HG03457 (cell line): ENCODE results near the gene STAT3.

Experiments used
- ATAC-seq: cut with Tn5 transposase; IDR thresholded peaks from one replicate; pipeline ENCODE4 v1.9.1; 2021; ENCODE audit warnings: moderate number of reproducible peaks; ENCODE audit not compliant: unreplicated experiment

Gene STAT3

DNA sequence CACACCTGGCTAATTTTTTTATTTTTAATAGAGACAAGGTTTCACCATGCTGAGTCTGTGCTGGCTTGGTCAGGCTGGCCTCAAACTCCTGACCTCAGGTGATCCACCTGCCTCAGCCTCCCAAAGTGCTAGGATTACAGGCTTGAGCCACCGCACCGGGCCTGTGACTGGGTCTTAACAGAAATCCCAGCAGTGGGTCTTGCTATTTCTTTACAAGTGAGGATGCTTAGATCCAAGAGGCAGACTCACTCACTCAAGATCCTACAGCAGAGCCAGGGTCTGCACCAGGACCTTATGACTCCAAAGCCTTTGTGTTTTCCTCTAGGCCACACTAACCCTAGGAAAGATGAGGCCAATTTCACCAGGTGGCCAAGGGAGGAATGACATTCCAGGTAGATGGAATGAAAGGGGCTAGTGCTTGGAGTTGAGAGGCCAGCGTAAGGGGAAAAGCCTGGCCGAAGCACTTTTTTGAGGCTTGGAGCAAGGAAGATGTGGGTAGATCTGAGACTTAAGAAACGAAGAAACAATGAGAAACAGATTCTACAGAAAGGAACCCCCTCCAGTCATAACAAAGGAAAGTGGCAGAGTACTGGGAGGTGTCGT lies 105.7 kb downstream of the STAT3 start:
- no peak for ATAC-seq

DNA sequence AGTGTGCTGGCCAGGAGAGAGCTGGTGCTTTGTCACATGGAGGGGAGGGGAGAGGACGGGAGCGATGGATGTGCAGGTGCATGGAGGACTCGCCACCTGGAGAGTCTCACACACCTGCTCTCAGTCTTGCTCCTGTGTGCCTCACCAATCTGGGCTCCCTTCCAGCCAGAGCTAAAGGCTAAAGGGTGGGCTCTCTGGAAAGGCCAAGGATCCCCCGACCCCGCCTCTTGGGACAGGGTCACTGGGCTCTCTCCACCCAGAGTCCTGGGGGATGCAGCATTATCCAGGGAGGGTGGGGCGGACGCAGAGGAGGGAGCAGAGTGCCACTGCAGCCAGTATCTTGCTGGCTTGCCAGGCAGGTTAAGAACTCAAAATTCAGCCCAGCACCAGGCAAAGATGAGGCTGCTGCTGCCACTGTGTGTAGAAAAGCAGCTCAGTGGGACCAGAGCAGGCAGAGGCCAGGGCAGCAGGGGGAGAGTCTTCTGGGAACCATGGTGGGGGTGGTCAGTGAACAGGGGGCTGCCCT lies 106.6 kb downstream of the STAT3 start:
- ATAC-seq: no peak

DNA sequence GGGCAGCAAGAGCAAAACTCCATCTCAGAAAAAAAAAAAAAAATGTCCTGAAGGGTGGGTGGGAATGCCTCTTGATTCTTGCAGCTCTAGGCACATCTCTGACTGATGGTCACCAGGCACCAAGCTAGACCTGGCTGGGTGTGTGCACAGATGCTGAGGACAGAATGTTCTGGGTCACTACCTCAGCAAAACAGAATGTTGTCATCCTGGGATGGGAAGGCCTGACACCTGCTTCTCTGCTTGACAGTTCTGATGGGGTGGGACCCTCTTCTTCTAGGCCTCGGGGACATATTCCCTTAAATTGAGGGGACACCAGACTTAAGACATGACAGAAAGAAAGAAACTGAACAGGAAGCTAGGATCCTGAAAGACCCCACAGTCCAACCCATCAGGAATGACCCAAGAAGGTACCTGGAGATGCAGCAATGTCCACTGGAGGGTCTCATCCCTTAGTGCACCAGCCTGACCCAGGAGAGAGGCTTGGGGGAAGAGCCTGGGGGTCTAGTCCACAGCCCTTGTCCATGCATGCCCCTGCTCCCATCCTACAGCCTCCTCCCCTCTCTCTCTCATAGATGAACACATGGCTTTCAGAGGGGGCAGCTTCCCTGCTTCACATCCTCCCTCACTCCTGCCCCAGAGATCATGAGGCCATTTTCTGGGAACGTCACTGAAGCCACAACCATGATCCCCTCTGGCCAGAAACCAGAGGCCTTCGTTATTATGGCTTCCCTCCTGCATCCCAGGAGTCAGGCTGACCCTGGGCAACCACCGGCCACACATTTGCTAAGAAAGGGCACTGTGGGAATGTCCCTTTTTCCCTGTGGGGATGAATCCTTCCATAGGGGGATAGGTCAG lies 108.2 kb downstream of the STAT3 start:
- no peak for ATAC-seq

DNA sequence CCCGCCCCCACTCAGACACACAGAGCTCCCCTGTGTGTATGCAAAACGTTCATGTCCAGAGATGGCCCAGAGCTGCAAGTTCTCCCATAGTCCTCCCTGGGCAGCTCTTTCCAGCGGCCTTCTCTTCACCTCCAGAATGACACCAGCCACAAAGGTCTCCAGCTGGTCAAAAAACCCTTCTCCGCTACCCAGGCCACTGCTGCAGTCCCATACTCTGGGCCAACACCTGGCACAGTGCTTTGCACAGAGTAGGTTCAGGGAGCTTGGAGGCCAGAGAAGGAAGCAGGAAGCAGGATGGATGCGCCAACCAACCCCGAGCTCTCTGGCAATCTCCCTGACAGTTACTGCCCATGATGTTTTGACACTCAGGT lies 110.9 kb downstream of the STAT3 start:
- no peak for ATAC-seq

DNA sequence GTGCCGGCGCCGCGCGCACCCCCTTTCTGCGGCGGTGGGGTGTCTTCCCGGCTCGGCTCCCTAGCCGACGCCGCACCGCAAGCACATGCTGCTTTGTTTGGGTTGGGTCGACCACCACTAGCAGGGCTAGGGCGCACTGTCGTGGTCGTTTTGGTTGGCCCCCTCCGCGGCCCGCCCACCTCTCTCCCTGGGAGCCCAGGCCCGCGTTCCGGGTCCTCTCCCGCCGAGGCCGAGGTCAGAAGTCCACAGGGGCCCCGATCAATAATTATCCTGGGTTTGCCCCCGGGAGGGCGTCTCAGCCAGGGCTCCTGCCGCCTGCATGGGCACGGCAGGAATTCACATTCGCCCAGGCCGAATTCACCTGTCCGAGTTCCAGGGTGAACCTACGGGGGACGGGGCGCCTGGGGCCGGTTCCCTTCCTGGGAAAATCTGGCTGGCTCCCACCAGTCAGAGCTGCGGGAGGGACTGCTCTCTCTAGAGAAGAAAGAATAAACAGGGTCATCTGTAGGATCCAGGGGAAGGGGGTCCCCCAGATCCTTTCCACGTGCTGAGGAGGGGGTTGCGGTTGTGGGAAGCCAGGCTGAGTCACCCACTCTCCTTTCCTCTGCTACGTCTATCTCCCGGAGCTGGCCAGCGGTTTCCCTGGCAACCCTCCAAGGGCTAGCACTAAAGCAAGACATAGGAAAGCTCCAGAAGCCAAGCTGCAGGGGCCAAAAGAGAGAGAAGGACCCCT lies 111.5 kb downstream of the STAT3 start:
- no peak for ATAC-seq

DNA sequence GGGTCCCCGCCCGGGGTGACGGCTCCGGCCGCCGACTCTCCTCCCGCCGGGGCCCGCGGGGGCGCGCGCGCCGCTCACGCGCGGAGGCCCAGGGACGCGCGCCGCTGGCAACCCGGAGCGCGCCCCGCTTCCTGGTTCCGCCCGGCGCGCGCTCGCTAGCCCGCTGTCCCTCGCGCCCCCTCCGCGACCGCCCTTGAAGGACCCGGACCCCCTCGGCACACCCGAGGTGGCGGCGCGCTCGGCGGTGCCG lies 112.0 kb downstream of the STAT3 start, which contains the start of gene STAT5B:
STAT5B (minus strand) TSS at position 33 of the 250 bp plus-strand sequence. CDS start 44,264 bp downstream, outside the sequence.
- no peak for ATAC-seq

DNA sequence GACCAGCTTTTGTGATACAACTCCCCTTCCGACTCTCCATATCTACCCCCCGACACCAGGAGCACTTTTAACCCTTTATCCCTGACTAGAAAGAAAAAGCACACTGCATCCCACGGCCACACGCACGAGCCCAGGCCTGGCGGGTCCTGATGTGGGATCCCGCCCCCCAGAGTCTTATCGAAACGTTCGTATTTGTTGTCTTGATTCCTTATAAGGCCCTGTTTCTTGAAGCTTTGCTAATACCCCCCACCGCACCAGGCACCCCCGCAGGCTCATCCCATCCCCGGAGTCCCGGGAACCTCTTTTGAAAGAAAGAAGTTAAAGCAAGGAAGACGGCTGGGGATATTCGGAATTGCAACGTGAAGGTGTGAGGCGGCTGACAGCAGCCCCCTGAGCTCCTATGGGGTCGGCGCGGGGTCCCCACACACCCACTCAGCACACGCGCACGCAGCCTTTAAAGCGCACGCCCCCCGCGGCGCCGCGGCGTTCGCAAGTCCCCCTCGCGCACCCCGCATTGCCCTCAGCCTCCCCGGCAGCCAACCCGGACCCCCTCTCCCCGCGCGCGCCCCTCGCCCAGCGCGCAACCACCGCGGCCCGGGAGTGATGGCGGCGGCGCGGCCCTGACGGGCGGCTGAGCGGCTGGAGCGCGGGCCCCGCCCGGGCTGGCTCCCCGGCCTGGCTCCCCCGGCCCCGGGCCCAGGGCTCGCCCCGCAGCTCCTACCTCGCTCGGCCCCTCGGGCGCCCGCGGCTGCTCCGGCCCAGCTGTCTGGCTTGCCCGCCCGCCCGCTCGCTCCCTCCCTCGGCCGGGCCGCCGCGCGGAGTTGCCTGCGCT lies 112.5 kb downstream of the STAT3 start:
- ATAC-seq: no peak

DNA sequence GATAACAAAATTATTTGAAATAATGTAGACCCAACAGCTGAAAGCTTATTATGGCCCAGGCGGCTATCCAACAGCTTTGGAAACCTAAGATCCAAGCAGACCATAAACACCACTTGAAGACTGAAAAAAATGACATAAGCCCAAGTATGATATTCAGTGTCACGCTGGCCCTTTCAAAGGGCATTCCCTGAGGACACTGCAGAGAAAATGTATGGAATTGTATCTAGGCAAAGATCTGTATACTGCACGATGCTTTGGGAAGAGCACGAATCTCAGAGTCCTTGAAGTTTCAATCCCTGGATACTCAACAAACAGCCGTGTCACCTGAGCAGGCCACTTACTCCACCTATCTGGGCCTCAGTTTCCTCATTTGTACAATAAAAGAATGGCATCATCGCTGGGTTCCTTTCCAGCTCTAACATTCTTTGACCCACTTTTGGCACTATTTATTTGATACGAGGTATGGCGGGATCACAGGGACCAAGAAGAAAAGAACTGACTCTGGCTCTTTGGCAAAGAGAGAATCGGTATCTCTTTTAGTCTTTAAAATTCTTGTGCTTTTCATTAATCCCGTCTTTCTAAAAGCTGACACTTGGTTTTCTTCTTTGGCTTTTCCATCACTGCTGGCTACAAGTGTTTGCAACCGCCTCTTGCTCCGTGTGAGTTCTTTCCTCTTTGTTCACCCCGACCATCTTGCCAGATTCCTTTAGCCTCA lies 113.3 kb downstream of the STAT3 start:
- no peak for ATAC-seq

DNA sequence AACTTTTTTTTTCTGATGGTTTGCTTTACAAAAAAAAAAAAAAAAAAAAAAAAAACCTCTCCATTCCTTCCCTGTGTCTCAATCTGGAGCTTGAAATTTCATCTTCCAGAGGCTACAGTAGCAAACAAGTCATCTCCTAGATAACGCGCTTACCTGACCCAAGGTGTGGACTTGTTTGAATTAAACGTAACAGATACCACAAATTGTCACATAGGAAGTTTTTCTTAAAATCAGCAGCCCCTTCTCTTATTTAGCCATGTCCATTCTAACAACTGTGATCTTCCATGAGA lies 114.0 kb downstream of the STAT3 start:
- ATAC-seq: no peak

DNA sequence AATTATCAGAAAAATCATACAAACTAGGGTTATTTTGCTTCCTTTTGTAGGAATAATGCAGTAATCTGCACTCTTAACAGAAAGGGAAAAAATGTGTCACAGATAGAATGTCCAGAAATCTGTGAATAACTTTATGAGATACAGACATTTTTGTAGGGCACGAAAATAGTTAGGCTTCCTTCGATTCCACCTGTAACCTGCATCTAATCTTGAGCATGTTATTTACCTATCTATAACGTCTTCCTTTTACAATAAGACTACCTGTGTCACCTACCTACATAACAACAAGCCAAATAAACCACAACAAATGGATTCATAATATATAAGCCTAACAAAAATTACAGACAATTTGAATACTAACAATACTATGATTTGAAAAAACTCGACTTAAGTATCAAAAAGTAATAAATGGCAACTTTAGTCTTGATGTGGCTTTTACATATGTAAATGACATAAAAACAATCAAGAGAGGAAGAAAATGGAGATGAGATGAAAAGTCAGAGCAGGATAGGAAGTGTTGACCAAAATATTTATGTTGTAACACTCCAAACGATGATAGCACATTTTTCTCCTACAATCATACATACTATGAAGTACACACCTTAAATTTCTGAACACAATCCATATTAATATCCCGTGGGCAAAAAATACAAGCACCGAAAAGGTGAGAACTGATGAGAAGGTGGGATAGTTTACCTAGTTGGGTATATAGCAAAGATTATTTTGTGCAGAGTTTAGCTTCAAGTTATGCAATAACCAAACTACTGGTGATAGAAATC lies 114.6 kb downstream of the STAT3 start:
- no peak for ATAC-seq

DNA sequence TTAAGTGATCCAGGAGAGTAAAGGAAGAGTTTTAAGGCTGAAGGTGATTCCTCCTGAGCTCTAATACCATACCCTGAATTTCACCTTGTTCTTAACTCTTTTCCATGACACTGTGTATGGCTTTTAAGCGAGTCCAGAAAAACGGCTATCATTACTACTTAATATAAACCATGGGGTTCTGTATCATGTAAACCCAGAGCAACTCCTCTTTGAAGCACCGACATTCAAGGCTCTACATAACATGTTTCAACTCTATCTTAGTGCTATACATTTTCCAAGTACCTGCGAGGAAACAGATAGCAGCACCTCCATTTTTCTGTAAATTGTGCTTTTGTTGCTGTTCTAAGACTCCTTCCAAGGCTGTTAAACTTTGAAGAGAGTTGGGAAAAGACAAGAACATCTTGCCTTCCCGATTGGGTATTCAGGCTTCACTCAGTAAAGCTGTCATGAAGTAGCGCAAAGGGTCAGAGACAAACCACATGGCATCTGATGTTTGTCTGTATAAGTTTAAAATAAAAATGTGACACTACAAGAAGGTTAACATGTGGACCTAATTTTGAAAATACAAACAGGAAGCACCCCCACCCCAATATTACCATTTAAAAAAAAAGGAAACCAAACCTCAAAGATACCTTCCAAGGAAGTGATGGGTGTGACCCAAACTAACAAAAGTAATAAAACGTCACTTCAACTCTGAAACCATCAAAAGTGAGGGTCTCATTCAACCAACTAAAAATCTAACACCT lies 115.9 kb downstream of the STAT3 start:
- no peak for ATAC-seq

DNA sequence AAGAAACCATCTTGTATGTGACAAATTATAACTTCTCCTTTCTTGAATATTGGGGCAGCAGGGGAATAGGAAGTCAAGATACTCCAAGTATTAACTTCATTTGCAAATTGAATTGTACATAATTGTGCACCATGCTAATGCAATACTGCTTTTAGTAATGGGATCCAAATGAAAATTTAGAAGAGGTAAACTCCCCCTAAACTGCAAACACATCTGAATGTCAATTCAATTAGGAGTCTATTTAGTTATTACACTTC lies 116.5 kb downstream of the STAT3 start:
- ATAC-seq: no peak

DNA sequence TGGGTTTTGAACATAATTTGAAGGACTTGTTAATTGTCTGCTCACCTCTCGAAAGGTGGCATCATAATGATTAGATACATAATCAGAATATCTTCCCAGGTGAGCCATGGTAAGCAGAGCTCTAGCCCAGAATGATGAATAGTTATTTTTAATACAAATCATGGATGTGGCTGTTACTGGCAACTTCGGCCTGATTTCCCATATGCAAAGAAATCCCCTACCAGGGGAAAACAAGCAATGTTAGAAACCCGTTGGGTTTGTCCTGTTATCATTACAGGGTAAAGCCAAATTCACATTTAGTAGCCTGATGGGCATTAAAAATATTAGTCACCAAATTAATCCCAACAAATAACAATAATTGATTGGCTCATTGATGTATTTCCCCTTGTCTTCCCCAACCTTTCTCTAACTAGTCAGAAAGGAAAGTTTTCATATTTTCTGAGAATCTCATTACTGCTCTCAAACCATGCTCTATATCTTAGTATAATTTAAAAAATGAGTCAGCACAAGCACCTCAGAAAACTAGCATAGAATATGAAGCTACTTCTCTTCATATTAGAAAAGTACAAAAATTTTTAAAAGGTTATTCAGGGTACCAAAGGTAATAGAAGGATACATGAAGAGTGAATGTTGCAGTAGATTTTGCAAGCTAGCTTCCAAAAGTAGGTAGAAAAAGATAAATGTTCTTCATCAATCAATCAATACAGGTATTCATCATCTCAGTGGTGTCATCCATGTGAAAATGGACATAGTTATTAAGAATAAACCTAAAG lies 117.0 kb downstream of the STAT3 start:
- ATAC-seq: no peak

DNA sequence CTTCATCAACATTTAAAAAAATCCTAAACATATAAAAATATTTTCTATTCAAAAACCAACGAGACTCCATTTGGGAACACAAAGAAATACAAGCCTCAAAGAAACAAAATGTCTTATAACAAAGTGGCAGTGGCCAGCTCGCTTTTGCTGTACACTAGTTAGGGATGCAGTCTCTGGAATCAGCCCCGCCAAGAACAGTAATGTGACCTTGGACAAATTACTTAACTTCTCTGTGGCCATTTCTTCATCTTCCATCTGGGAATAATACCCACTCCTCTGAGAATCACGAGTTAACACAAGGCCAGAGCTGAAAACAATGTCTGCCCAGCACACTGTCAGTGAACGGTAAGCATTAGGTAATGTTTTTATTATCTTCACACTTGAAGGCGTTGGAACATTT lies 117.6 kb downstream of the STAT3 start:
- no peak for ATAC-seq

DNA sequence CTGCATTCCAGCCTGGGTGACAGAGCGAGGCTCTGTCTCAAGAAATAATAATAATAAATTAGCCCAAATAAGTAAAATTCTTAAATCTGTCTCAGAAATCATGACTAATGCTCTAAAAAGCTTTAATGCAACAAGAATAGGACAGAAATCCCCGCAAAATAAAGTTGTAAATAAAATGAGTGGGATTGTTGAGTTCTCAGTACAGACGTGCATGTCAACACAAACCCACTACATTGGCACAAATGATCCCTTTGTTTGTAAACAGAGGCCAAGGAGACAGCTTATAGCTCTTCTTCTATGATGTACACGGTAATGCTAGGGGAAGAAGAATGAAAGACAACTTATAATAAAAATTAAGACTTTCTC lies 118.1 kb downstream of the STAT3 start:
- no peak for ATAC-seq

DNA sequence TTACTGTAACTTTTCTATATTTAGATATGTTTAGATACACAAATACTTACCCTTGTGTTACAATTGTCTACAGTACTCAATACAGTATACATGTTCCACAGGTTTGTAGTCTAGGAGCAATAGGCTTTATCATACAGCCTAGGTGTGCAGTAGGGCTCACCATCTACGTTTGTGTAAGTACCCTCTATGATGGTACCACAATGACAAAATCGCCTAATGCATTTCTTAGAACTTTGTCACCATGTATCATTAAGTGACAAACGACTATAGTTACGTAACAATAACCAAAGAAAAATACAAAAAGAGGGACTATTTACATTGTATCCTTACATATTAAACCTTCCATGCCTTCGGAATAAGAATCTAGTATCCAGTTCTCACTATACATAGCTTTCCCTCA lies 120.0 kb downstream of the STAT3 start:
- ATAC-seq: no peak

DNA sequence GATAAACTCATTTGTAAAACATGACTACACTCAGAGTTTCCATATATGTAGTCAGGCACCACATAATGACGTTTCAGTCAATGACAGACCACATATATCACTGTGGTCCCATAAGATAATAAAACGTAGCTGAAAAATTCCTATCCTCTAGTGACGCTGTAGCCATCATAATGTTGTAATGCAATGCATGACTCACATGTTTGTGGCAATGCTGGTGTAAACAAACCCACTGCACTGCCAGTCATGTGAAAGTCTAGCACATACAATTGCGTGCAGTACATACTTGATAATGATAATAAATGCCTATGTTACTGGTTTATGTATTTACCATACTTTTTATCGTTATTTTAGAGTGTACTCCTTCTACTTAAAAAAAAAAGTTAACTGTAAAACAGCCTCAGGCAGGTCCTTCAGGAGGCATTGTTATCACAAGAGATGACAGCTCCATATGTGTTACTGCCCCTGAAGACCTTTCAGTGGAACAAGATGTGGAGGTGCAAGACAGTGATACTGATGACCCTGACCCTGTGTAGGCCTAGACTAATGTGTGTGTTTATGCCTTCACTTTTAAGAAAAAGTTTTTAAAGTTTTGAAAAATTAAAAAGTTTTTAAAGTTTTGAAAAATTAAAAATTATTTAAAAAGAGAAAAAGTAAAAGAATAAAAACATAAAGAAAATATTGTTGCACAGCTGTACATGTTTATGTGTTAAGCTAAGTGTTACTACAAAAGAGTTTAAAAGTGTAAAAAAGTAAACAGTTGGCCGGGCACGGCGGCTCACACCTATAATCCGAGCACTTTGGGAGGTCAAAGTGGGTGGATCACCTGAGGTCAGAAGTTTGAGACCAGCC lies 121.1 kb downstream of the STAT3 start:
- no peak for ATAC-seq

DNA sequence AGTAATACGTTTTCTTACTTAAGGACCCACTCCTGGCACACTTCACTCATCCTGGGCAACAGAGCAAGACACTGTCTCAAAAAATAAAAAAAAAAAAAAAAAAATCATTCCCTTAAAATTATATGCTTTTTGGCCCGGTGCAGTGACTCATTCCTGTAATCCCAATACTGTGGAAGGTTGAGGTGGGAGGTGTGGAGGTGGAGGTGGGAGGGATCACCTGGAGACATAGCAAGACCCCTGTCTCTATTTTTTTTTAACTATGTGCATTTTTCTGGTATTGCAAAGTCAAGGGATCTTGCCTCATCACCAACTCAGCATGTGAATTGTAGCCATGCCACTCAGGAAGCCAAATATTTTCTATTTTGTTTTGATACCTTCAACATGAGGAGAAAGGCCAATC lies 121.8 kb downstream of the STAT3 start:
- no peak for ATAC-seq
